ENCODE measurements around the gene GOLPH3.

DNA sequence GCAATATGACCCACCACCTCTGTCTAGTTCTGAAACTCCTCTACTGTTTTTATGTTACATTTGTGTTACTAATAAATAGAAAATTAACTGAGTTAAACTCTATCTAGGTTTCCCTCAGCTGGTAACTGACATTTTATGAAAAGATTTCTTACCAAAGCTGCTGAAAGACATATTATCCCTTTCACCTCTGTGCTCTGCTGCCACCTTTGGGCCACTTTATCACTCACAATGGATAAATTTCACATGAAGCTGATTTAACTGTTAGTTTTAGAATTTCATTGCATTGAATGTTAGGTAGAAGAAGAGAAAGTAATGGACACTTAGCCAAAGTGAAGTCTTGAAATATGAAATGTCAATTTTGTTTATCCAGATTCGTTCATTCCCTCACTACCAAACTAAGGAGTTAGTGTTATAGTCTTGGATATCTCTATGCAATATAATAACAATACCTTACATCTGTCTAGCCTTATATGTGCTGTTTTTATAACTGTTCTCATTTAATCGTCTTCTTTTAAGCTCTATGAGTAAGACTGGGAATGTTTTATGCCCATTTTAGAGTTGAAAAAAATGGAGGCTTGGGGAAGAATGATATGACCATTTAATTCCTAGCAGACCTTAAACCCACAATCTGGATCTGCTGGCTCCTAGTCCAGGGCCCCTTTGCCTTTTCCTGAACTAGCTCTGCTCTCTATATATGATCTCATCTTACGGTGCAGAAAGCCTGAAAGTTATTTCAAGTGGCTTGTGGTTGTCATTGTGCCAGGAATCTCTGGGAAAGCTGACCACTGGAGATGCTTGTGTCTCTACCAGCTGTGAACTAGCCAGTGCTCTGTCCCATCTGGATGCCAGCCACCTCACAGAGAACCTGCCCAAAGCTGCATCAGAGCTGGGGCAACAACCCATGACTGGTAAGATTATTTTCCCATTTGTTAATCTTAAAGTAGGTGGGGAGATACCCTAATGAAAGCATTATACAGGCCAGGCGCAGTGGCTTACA is 97.1 kb downstream of the GOLPH3 start:
- TF ChIP-seq, protein P1, sequence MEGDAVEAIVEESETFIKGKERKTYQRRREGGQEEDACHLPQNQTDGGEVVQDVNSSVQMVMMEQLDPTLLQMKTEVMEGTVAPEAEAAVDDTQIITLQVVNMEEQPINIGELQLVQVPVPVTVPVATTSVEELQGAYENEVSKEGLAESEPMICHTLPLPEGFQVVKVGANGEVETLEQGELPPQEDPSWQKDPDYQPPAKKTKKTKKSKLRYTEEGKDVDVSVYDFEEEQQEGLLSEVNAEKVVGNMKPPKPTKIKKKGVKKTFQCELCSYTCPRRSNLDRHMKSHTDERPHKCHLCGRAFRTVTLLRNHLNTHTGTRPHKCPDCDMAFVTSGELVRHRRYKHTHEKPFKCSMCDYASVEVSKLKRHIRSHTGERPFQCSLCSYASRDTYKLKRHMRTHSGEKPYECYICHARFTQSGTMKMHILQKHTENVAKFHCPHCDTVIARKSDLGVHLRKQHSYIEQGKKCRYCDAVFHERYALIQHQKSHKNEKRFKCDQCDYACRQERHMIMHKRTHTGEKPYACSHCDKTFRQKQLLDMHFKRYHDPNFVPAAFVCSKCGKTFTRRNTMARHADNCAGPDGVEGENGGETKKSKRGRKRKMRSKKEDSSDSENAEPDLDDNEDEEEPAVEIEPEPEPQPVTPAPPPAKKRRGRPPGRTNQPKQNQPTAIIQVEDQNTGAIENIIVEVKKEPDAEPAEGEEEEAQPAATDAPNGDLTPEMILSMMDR (conservative IDR thresholded peaks at IDR 0.05 in 1 of 2, IDR thresholded peaks at IDR 0.05 in 1 of 2; ENCODE audit: extremely low read depth in 1 of 2, insufficient read depth in 1 of 2, low read depth in 1 of 2, low read length in 2 of 2) = peak; percentile 73 to 79
- TF ChIP-seq EZH2 (IDR thresholded peaks at IDR 0.05; ENCODE audit: borderline replicate concordance, low read length) = no peak

All from mammary epithelial cell (primary cell).